IPS-15b (cell line): ENCODE measurements around the gene HS2ST1.

Experiments
- H3K27me3 ChIP-seq: one replicate; pipeline ENCODE4 v1.6.1; 2013; ENCODE audit warnings: low read length; ENCODE audit not compliant: control insufficient read depth, insufficient read depth
- H3K36me3 ChIP-seq: one replicate; pipeline ENCODE4 v1.6.1; 2013; ENCODE audit warnings: low read length; ENCODE audit not compliant: control insufficient read depth, insufficient read depth
- H3K4me1 ChIP-seq: one replicate; pipeline ENCODE4 v1.6.1; 2013; ENCODE audit warnings: mild to moderate bottlenecking, low read length; ENCODE audit not compliant: control insufficient read depth, insufficient read depth
- H3K4me3 ChIP-seq: one replicate; pipeline ENCODE4 v1.5.1; 2013; ENCODE audit warnings: low read depth, low read length
- H3K9ac ChIP-seq: one replicate; pipeline ENCODE4 v1.6.1; 2013; ENCODE audit warnings: low read depth, mild to moderate bottlenecking, low read length
- H3K9me3 ChIP-seq: one replicate; pipeline ENCODE4 v1.6.1; 2013; ENCODE audit warnings: mild to moderate bottlenecking, low read length; ENCODE audit not compliant: control insufficient read depth, insufficient read depth

HS2ST1 gene

GRCh38 chr1:86906419-86906818 is 8.0 kb upstream of the HS2ST1 start:
- Histone ChIP-seq H3K4me1 (no peaks in the 10 kb centered on the region), H3K36me3 (no peaks in the 10 kb centered on the region), H3K27me3 (no peaks in the 10 kb centered on the region), H3K9me3 (no peaks in the 10 kb centered on the region), H3K9ac (no peak overlapping the region), H3K4me3 (no peak overlapping the region)

GRCh38 chr1:86912281-86912900 is 2.0 kb upstream of the HS2ST1 start:
- H3K27me3 ChIP-seq: no peaks in the 10 kb centered on the region
- peaks cover 6% of the 10 kb centered on the region for H3K4me1 ChIP-seq
- H3K9ac ChIP-seq: no peak overlapping the region
- no peaks in the 10 kb centered on the region for H3K36me3 ChIP-seq
- H3K9me3 ChIP-seq: no peaks in the 10 kb centered on the region
- peak overlapping the region; percentile 100 for H3K4me3 ChIP-seq

GRCh38 chr1:86913399-86913895 is 988 bp upstream of the HS2ST1 start:
- Histone ChIP-seq H3K9ac (peak overlapping the region; percentile 100), H3K4me1 (peaks cover 6% of the 10 kb centered on the region), H3K9me3 (no peaks in the 10 kb centered on the region), H3K36me3 (no peaks in the 10 kb centered on the region), H3K4me3 (peak overlapping the region; percentile 100), H3K27me3 (no peaks in the 10 kb centered on the region)

- no peaks in the 10 kb centered on the region for H3K27me3 ChIP-seq
- peak within 1 kb of the TSS; percentile 100 for H3K9ac ChIP-seq
- no peaks in the 10 kb centered on the region for H3K9me3 ChIP-seq
- no peaks in the 10 kb centered on the region for H3K36me3 ChIP-seq
- peaks cover 6% of the 10 kb centered on the region for H3K4me1 ChIP-seq
- peak within 1 kb of the TSS; percentile 100 for H3K4me3 ChIP-seq
Observed at GRCh38 chr1:86913896-86914600, 387 bp upstream of the HS2ST1 start, which contains the start of gene SELENOF. Gene SELENOF (minus strand): TSS chr1:86914126. CDS start chr1:86914111, 15 bp downstream.

GRCh38 chr1:86914998-86915736 is 732 bp downstream of the HS2ST1 start:
- Histone ChIP-seq H3K36me3 (no peaks in the 10 kb centered on the region), H3K4me1 (peaks cover 6% of the 10 kb centered on the region), H3K4me3 (peak overlapping the region; percentile 86), H3K9ac (peak overlapping the region; percentile 90), H3K27me3 (no peaks in the 10 kb centered on the region), H3K9me3 (no peaks in the 10 kb centered on the region)

- no peaks in the 10 kb centered on the region for H3K27me3 ChIP-seq
- H3K4me1 ChIP-seq: peaks cover 6% of the 10 kb centered on the region
- peak overlapping the region; percentile 90 for H3K9ac ChIP-seq
- H3K36me3 ChIP-seq: no peaks in the 10 kb centered on the region
- H3K9me3 ChIP-seq: no peaks in the 10 kb centered on the region
- peak overlapping the region; percentile 86 for H3K4me3 ChIP-seq
Observed at GRCh38 chr1:86915737-86916235, 1.4 kb downstream of the HS2ST1 start.

- H3K36me3 ChIP-seq: no peaks in the 10 kb centered on the region
- H3K4me1 ChIP-seq: peaks cover 6% of the 10 kb centered on the region
- H3K9me3 ChIP-seq: no peaks in the 10 kb centered on the region
- no peaks in the 10 kb centered on the region for H3K27me3 ChIP-seq
- H3K9ac ChIP-seq: no peak overlapping the region
- H3K4me3 ChIP-seq: no peak overlapping the region
Observed at GRCh38 chr1:86916752-86917151, 2.3 kb downstream of the HS2ST1 start.

GRCh38 chr1:86922445-86922844 is 8.0 kb downstream of the HS2ST1 start:
- H3K9ac ChIP-seq: no peak overlapping the region
- no peaks in the 10 kb centered on the region for H3K36me3 ChIP-seq
- H3K27me3 ChIP-seq: no peaks in the 10 kb centered on the region
- no peak overlapping the region for H3K4me3 ChIP-seq
- H3K9me3 ChIP-seq: no peaks in the 10 kb centered on the region
- no peaks in the 10 kb centered on the region for H3K4me1 ChIP-seq

GRCh38 chr1:86924324-86924960 is 10.0 kb downstream of the HS2ST1 start:
- H3K9me3 ChIP-seq: no peaks in the 10 kb centered on the region
- no peaks in the 10 kb centered on the region for H3K36me3 ChIP-seq
- H3K9ac ChIP-seq: no peak overlapping the region
- H3K27me3 ChIP-seq: no peaks in the 10 kb centered on the region
- H3K4me3 ChIP-seq: no peak overlapping the region
- H3K4me1 ChIP-seq: no peaks in the 10 kb centered on the region

GRCh38 chr1:86925742-86926141 is 11.3 kb downstream of the HS2ST1 start:
- H3K27me3 ChIP-seq: no peaks in the 10 kb centered on the region
- H3K36me3 ChIP-seq: no peaks in the 10 kb centered on the region
- H3K9me3 ChIP-seq: no peaks in the 10 kb centered on the region
- H3K4me3 ChIP-seq: no peak overlapping the region
- H3K4me1 ChIP-seq: peaks cover 8% of the 10 kb centered on the region
- no peak overlapping the region for H3K9ac ChIP-seq

- H3K4me1 ChIP-seq: peaks cover 9% of the 10 kb centered on the region
- no peaks in the 10 kb centered on the region for H3K36me3 ChIP-seq
- H3K27me3 ChIP-seq: no peaks in the 10 kb centered on the region
- H3K9ac ChIP-seq: no peak overlapping the region
- no peak overlapping the region for H3K4me3 ChIP-seq
- H3K9me3 ChIP-seq: no peaks in the 10 kb centered on the region
Observed at GRCh38 chr1:86926883-86927282, 12.4 kb downstream of the HS2ST1 start.
